Astrocyte (in vitro differentiated cells and primary cell): ENCODE results near the gene POU2F3. TPM values are rescaled to one million over a fixed set of nuclear protein-coding genes. Genes with fewer than 3 reads are reported as not detected.

Experiments
- DNase-seq: peaks from one replicate; pipeline ENCODE4 v3.0.0-alpha.2; 2010; ENCODE audit warnings: low read depth
- FAIRE-seq: peaks from 2 replicates; lab custom pipeline; 2011; peaks lifted over from hg19 to GRCh38; lab: Jason Lieb, UNC
- H2AFZ ChIP-seq: 2 replicates; pipeline ENCODE4 v1.6.0; 2012; ENCODE audit warnings: low read depth, low read length, inconsistent platforms
- H3K27ac ChIP-seq: 2 replicates; pipeline ENCODE4 v1.5.1; 2011; ENCODE audit warnings: low read depth, low read length, inconsistent platforms
- H3K27me3 ChIP-seq: 2 replicates; pipeline ENCODE4 v1.6.0; 2011; ENCODE audit warnings: low read length, inconsistent platforms; ENCODE audit not compliant: insufficient read depth
- H3K36me3 ChIP-seq: 2 replicates; pipeline ENCODE4 v1.5.1; 2011; ENCODE audit warnings: low read length, inconsistent platforms; ENCODE audit not compliant: insufficient read depth
- H3K4me1 ChIP-seq: 2 replicates; pipeline ENCODE4 v1.5.1; 2011; ENCODE audit warnings: low read length, inconsistent platforms; ENCODE audit not compliant: insufficient read depth
- H3K4me2 ChIP-seq: 2 replicates; pipeline ENCODE4 v1.6.0; 2012; ENCODE audit warnings: low read length, inconsistent platforms
- H3K4me3 ChIP-seq: 2 replicates; pipeline ENCODE4 v1.5.1; 2011; ENCODE audit warnings: low read depth, mild to moderate bottlenecking, low read length, inconsistent platforms; ENCODE audit not compliant: insufficient read depth
- H3K79me2 ChIP-seq: 2 replicates; pipeline ENCODE4 v1.6.0; 2012; ENCODE audit warnings: mild to moderate bottlenecking, low read length, inconsistent platforms; ENCODE audit not compliant: insufficient read depth
- H3K9ac ChIP-seq: 2 replicates; pipeline ENCODE4 v1.6.0; 2012; ENCODE audit warnings: mild to moderate bottlenecking, low read length, inconsistent platforms
- H3K9me3 ChIP-seq: 2 replicates; pipeline ENCODE4 v1.5.1; 2012; ENCODE audit warnings: low read depth, mild to moderate bottlenecking, low read length, inconsistent platforms; ENCODE audit not compliant: insufficient read depth
- H4K20me1 ChIP-seq: 2 replicates; pipeline ENCODE4 v1.6.0; 2012; ENCODE audit warnings: low read length, inconsistent platforms; ENCODE audit not compliant: insufficient read depth
- H3K27ac Mint-ChIP-seq: one replicate; pipeline ENCODE4 v1.8.0; 2021; ENCODE audit warnings: mild to moderate bottlenecking, mixed read lengths; ENCODE audit not compliant: unreplicated experiment
- H3K27me3 Mint-ChIP-seq: one replicate; pipeline ENCODE4 v1.8.0; 2021; ENCODE audit warnings: low read depth, mixed read lengths; ENCODE audit not compliant: unreplicated experiment
- H3K36me3 Mint-ChIP-seq: one replicate; pipeline ENCODE4 v1.8.0; 2021; ENCODE audit warnings: low read depth, mixed read lengths; ENCODE audit not compliant: unreplicated experiment
- H3K4me1 Mint-ChIP-seq: one replicate; pipeline ENCODE4 v1.8.0; 2021; ENCODE audit warnings: low read depth, mixed read lengths; ENCODE audit not compliant: unreplicated experiment
- H3K4me3 Mint-ChIP-seq: one replicate; pipeline ENCODE4 v1.8.0; 2021; ENCODE audit warnings: mild to moderate bottlenecking, moderate library complexity, mixed read lengths; ENCODE audit not compliant: unreplicated experiment
- H3K9me3 Mint-ChIP-seq: one replicate; pipeline ENCODE4 v1.8.0; 2021; ENCODE audit warnings: mild to moderate bottlenecking, mixed read lengths; ENCODE audit not compliant: unreplicated experiment
- CTCF ChIP-seq: IDR thresholded peaks from 2 replicates; pipeline ENCODE4 v1.5.1; 2011; ENCODE audit warnings: low read depth, mild to moderate bottlenecking, inconsistent platforms, low read length, moderate library complexity; ENCODE audit not compliant: insufficient read depth
- EZH2 ChIP-seq: IDR thresholded peaks from 2 replicates; pipeline ENCODE4 v1.6.1; 2012; ENCODE audit warnings: mild to moderate bottlenecking, low read length, inconsistent platforms; ENCODE audit not compliant: insufficient read depth
- total RNA-seq: library from RNA; stranded (reverse); gene quantifications from 2 replicates; pipeline ENCODE4 v1.2.1, GENCODE V29; 2021

The POU2F3 gene
- total RNA-seq, 1 donor from 2014 or later, result 0.20 TPM

GRCh38 chr11:120208001-120208441 lies 31.9 kb upstream of the POU2F3 start:
- H3K27ac Mint-ChIP-seq, result peak overlapping the region; percentile 10
- no peak overlapping the region for H2AFZ ChIP-seq
- no peak overlapping the region for H3K4me3 Mint-ChIP-seq

GRCh38 chr11:120208777-120209176 lies 31.2 kb upstream of the POU2F3 start:
- peaks cover 25% of the 10 kb centered on the region for H3K4me1 Mint-ChIP-seq
- no peak for TF ChIP-seq EZH2
- no peak for TF ChIP-seq CTCF
- Histone ChIP-seq H3K36me3 (no peaks in the 10 kb centered on the region), H3K9me3 (no peaks in the 10 kb centered on the region), H2AFZ (peak overlapping the region; percentile 65), H3K9ac (no peak overlapping the region), H3K4me2 (peak overlapping the region; percentile 53), H4K20me1 (peaks cover 22% of the 10 kb centered on the region), H3K27ac (peak overlapping the region; percentile 7), H3K4me3 (no peak overlapping the region), H3K4me1 (peaks cover 38% of the 10 kb centered on the region), H3K79me2 (peaks cover 25% of the 10 kb centered on the region), H3K27me3 (no peaks in the 10 kb centered on the region)
- FAIRE-seq (no peak), DNase-seq (peak; percentile 60)
- H3K4me3 Mint-ChIP-seq, result no peak overlapping the region
- H3K27ac Mint-ChIP-seq, result no peak overlapping the region
- H3K27me3 Mint-ChIP-seq, result peaks cover 30% of the 10 kb centered on the region
- H3K9me3 Mint-ChIP-seq, result no peaks in the 10 kb centered on the region
- no peaks in the 10 kb centered on the region for H3K36me3 Mint-ChIP-seq

More at GRCh38 chr11:120208001-120208441, 31.9 kb upstream of the POU2F3 start:
- no peak overlapping the region for H3K9ac ChIP-seq
- Mint-ChIP-seq H3K4me1 (peaks cover 20% of the 10 kb centered on the region), H3K36me3 (no peaks in the 10 kb centered on the region), H3K27me3 (peaks cover 26% of the 10 kb centered on the region), H3K9me3 (no peaks in the 10 kb centered on the region)
- no peak overlapping the region for H3K4me3 ChIP-seq
- H3K36me3 ChIP-seq, result no peaks in the 10 kb centered on the region
- H3K4me1 ChIP-seq, result peaks cover 37% of the 10 kb centered on the region
- H3K9me3 ChIP-seq, result no peaks in the 10 kb centered on the region
- H3K79me2 ChIP-seq, result peaks cover 18% of the 10 kb centered on the region
- DNase-seq, result no peak
- TF ChIP-seq CTCF, result no peak
- no peak for FAIRE-seq
- no peak overlapping the region for H3K27ac ChIP-seq
- no peaks in the 10 kb centered on the region for H3K27me3 ChIP-seq
- peak overlapping the region; percentile 53 for H3K4me2 ChIP-seq
- H4K20me1 ChIP-seq, result peaks cover 14% of the 10 kb centered on the region
